BE2C (cell line): ENCODE data around the gene FGB.

Experiments used
- DNase-seq: peaks from one replicate; pipeline ENCODE4 v3.0.0-alpha.2; 2020
- H3K27me3 ChIP-seq: fragments of 250-450 bp; sonication (Bioruptor Pico); 2 replicates; pipeline ENCODE4 v1.5.1; 2020; ENCODE audit warnings: mild to moderate bottlenecking
- H3K36me3 ChIP-seq: fragments of 250-450 bp; sonication (Bioruptor Pico); 2 replicates; pipeline ENCODE4 v1.5.1; 2020; ENCODE audit warnings: mild to moderate bottlenecking
- H3K4me1 ChIP-seq: fragments of 250-450 bp; sonication (Bioruptor Pico); 2 replicates; pipeline ENCODE4 v1.5.1; 2020
- H3K4me3 ChIP-seq: 2 replicates; pipeline ENCODE4 v1.5.1; 2011; ENCODE audit warnings: low read depth, low read length
- H3K9me3 ChIP-seq: fragments of 250-450 bp; sonication (Bioruptor Pico); 2 replicates; pipeline ENCODE4 v1.5.1; 2020
- TF ChIP-seq, protein P1 (sequence below): IDR thresholded peaks from 2 replicates; pipeline ENCODE4 v1.5.1; 2012; ENCODE audit warnings: mild to moderate bottlenecking, low read depth, low read length

FGB gene

GRCh38 chr4:154614306-154614705 lies 51.5 kb downstream of the FGB start:
- no peaks in the 10 kb centered on the region for H3K36me3 ChIP-seq
- DNase-seq, result no peak
- TF ChIP-seq, protein P1, sequence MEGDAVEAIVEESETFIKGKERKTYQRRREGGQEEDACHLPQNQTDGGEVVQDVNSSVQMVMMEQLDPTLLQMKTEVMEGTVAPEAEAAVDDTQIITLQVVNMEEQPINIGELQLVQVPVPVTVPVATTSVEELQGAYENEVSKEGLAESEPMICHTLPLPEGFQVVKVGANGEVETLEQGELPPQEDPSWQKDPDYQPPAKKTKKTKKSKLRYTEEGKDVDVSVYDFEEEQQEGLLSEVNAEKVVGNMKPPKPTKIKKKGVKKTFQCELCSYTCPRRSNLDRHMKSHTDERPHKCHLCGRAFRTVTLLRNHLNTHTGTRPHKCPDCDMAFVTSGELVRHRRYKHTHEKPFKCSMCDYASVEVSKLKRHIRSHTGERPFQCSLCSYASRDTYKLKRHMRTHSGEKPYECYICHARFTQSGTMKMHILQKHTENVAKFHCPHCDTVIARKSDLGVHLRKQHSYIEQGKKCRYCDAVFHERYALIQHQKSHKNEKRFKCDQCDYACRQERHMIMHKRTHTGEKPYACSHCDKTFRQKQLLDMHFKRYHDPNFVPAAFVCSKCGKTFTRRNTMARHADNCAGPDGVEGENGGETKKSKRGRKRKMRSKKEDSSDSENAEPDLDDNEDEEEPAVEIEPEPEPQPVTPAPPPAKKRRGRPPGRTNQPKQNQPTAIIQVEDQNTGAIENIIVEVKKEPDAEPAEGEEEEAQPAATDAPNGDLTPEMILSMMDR, result no peak

GRCh38 chr4:154615211-154615610 lies 52.4 kb downstream of the FGB start:
- no peaks in the 10 kb centered on the region for H3K36me3 ChIP-seq
- no peak for DNase-seq
- TF ChIP-seq, protein P1, result no peak
- H3K4me3 ChIP-seq, result no peak overlapping the region
- H3K9me3 ChIP-seq, result no peaks in the 10 kb centered on the region
- no peaks in the 10 kb centered on the region for H3K4me1 ChIP-seq
- H3K27me3 ChIP-seq, result no peaks in the 10 kb centered on the region; the same call in 1 of the 2 replicates

More at GRCh38 chr4:154614306-154614705, 51.5 kb downstream of the FGB start:
- H3K4me3 ChIP-seq, result no peak overlapping the region
- no peaks in the 10 kb centered on the region for H3K27me3 ChIP-seq
- no peaks in the 10 kb centered on the region for H3K9me3 ChIP-seq
- no peaks in the 10 kb centered on the region for H3K4me1 ChIP-seq

DNA sequence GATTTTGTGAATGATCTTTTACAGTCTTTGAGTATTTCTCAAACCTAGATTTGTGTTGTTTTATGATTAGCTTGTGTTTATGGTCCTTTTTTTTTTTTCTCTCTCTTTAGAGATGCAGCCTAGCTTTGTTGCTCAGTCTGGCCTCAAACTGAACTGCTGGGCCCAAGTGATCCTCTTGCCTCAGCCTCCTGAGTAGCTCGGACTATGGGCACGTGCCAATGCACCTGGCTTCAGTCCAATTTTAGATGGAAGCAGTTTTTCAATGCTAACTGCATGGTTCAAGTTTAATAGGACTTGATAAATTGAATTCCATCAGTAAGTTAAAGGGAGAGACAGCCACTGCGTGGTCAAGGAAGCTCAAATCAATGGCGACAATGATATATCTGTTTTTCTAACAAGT lies 53.5 kb downstream of the FGB start:
- no peaks in the 10 kb centered on the region for H3K4me1 ChIP-seq
- no peak overlapping the region for H3K4me3 ChIP-seq
- TF ChIP-seq, protein P1, result no peak
- DNase-seq, result no peak
- H3K36me3 ChIP-seq, result no peaks in the 10 kb centered on the region
- H3K27me3 ChIP-seq, result peaks cover 3% of the 10 kb centered on the region
- no peaks in the 10 kb centered on the region for H3K9me3 ChIP-seq

- peaks cover 3% of the 10 kb centered on the region for H3K27me3 ChIP-seq
These were observed 53.9 kb downstream of the FGB start for GRCh38 chr4:154616731-154617130.

GRCh38 chr4:154617820-154618317 lies 55.1 kb downstream of the FGB start:
- H3K4me3 ChIP-seq, result no peak overlapping the region
- H3K4me1 ChIP-seq, result no peaks in the 10 kb centered on the region
- no peak for DNase-seq
- TF ChIP-seq, protein P1, result no peak
- peaks cover 3% of the 10 kb centered on the region for H3K27me3 ChIP-seq
- no peaks in the 10 kb centered on the region for H3K9me3 ChIP-seq
- no peaks in the 10 kb centered on the region for H3K36me3 ChIP-seq

More at GRCh38 chr4:154616731-154617130, 53.9 kb downstream of the FGB start:
- no peaks in the 10 kb centered on the region for H3K9me3 ChIP-seq
- no peaks in the 10 kb centered on the region for H3K4me1 ChIP-seq
- no peaks in the 10 kb centered on the region for H3K36me3 ChIP-seq
- no peak overlapping the region for H3K4me3 ChIP-seq
- TF ChIP-seq, protein P1, result no peak
- no peak for DNase-seq

DNA sequence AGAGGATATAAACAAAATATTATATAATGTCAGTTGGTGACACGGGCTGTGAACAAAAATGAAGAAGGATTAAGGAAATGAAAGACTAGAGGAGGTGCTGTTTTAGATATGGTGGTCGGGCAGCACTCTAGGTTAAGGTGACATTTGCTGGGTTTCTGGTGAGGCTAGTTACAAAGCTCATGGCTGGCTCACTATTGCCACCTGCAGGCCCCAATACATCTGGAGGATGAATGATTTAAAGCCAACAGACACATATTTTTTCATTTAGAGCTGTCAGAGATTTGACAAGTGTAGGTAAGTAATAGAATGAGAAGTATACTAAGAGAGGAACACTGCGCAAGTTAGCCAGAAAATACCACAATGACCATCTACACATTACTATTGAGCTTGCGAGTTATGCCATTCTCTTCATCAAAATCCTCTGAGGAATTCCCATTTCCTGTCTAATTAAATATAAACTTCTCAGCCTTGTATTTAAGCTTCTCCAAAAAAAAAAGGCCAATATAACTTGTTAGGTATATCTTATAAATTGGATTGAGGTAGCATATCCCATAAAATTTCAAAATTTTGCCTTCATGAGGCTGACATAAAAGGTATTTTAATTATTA lies 56.0 kb downstream of the FGB start:
- Histone ChIP-seq H3K9me3 (no peaks in the 10 kb centered on the region), H3K4me1 (no peaks in the 10 kb centered on the region), H3K4me3 (no peak overlapping the region), H3K36me3 (no peaks in the 10 kb centered on the region), H3K27me3 (peaks cover 3% of the 10 kb centered on the region)
- DNase-seq, result peak; percentile 69
- TF ChIP-seq, protein P1, result peak; percentile 80
